Mesendoderm (in vitro differentiated cells): ENCODE data around the gene OR5AR1. TPM values are rescaled to one million over a fixed set of nuclear protein-coding genes. Genes with fewer than 3 reads are reported as not detected.
A peak's percentile ranks its signal among the peaks of the same experiment; 100 is the strongest.

Source experiments
- DNase-seq: peaks from one replicate; pipeline ENCODE4 v3.0.0; 2013
- H2AK5ac ChIP-seq: 2 replicates; pipeline ENCODE4 v1.6.1; 2013; ENCODE audit warnings: low read length, inconsistent platforms
- H2BK120ac ChIP-seq: 2 replicates; pipeline ENCODE4 v1.6.1; 2013; ENCODE audit warnings: low read depth, mild to moderate bottlenecking, low read length, moderate library complexity, mixed read lengths
- H2BK15ac ChIP-seq: replicated peaks from 2 replicates; pipeline ENCODE4 v1.6.1; 2013; ENCODE audit warnings: low read depth, mild to moderate bottlenecking, moderate library complexity
- H2BK5ac ChIP-seq: 2 replicates; pipeline ENCODE4 v1.6.1; 2013; ENCODE audit warnings: low read length, inconsistent platforms
- H3K18ac ChIP-seq: 2 replicates; pipeline ENCODE4 v1.6.1; 2013; ENCODE audit warnings: mild to moderate bottlenecking, low read length, mixed read lengths
- H3K23ac ChIP-seq: one replicate; pipeline ENCODE4 v1.6.1; 2013; ENCODE audit warnings: low read length
- H3K27ac ChIP-seq: 2 replicates; pipeline ENCODE4 v1.5.1; 2013; ENCODE audit warnings: low read depth, mild to moderate bottlenecking, inconsistent platforms, low read length, moderate library complexity
- H3K27me3 ChIP-seq: 2 replicates; pipeline ENCODE4 v1.6.1; 2013; ENCODE audit warnings: low read length, control low read depth, mild to moderate bottlenecking, inconsistent platforms; ENCODE audit not compliant: insufficient read depth, poor library complexity
- H3K36me3 ChIP-seq: 2 replicates; pipeline ENCODE4 v1.6.1; 2013; ENCODE audit warnings: low read length, inconsistent platforms; ENCODE audit not compliant: control insufficient read depth, insufficient read depth
- H3K4ac ChIP-seq: one replicate; pipeline ENCODE4 v1.6.1; 2013; ENCODE audit warnings: low read depth, mild to moderate bottlenecking, low read length, moderate library complexity
- H3K4me1 ChIP-seq: 2 replicates; pipeline ENCODE4 v1.6.1; 2013; ENCODE audit warnings: low read depth, low read length, inconsistent platforms; ENCODE audit not compliant: control insufficient read depth
- H3K4me2 ChIP-seq: 2 replicates; pipeline ENCODE4 v1.6.1; 2013; ENCODE audit warnings: low read length
- H3K4me3 ChIP-seq: 2 replicates; pipeline ENCODE4 v1.5.1; 2013; ENCODE audit warnings: mild to moderate bottlenecking, low read length
- H3K56ac ChIP-seq: one replicate; pipeline ENCODE4 v1.6.1; 2013; ENCODE audit warnings: low read length
- H3K79me1 ChIP-seq: 2 replicates; pipeline ENCODE4 v1.6.1; 2013; ENCODE audit warnings: low read length, inconsistent platforms
- H3K79me2 ChIP-seq: 2 replicates; pipeline ENCODE4 v1.6.1; 2013; ENCODE audit warnings: mild to moderate bottlenecking, low read length; ENCODE audit not compliant: control insufficient read depth, insufficient read depth
- H3K9ac ChIP-seq: 2 replicates; pipeline ENCODE4 v1.6.1; 2013; ENCODE audit warnings: low read length, inconsistent platforms
- H4K5ac ChIP-seq: one replicate; pipeline ENCODE4 v1.6.1; 2013; ENCODE audit warnings: low read length
- H4K8ac ChIP-seq: one replicate; pipeline ENCODE4 v1.6.1; 2013; ENCODE audit warnings: low read depth, mild to moderate bottlenecking, control low read depth, low read length, moderate library complexity
- WGBS: extraction: QIAGEN DNeasy Blood & Tissue Kit; methylation state at CpG from one replicate; pipeline ENCODE4 v1.1.7; 2013; ENCODE audit warnings: low lambda C conversion rate, missing lambda C conversion rate; ENCODE audit not compliant: insufficient coverage; ENCODE audit errors: extremely low coverage; 5-methylcytosine and 5-hydroxymethylcytosine counted together
- polyA plus RNA-seq, 2 experiments: library from polyadenylated mRNA; stranded (reverse); fragments of 200-250 nt; gene quantifications; one replicate each; pipeline ENCODE4 v1.2.3, GENCODE V29; 2013

OR5AR1 gene
- not detected for polyA plus RNA-seq (2013, experiment 1 of 2)
- polyA plus RNA-seq (2013, experiment 2 of 2), result not detected

DNA sequence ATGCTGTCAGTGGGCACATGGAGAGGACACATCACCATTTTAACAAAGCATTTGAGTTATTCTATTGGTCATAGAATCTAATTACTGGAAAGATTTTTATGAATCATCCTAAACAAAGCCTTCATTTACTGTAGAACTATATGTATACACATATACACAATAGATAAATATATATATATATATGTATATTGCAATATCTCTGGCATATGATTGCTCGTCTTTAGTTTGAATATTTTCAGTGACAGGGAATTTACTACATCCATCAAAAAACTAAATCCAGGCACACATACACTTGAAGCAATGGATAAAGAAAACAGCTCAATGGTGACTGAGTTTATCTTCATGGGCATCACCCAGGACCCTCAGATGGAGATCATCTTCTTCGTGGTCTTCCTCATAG lies at the start of gene OR5AR1:
TSS of gene OR5AR1 (plus strand) at position 301 of the 400 bp plus-strand sequence. CDS start at position 301, 0 bp downstream.
- Histone ChIP-seq H3K56ac (no peak within 1 kb of the TSS), H3K27ac (no peak within 1 kb of the TSS), H3K9ac (no peak within 1 kb of the TSS), H2BK15ac (no peak within 1 kb of the TSS), H3K4ac (no peak within 1 kb of the TSS), H3K79me2 (no peaks in the 10 kb centered on the region), H3K23ac (no peak within 1 kb of the TSS), H3K79me1 (no peaks in the 10 kb centered on the region), H3K27me3 (no peaks in the 10 kb centered on the region), H3K18ac (no peak within 1 kb of the TSS), H3K36me3 (no peaks in the 10 kb centered on the region), H2AK5ac (no peak within 1 kb of the TSS), H2BK120ac (no peak within 1 kb of the TSS), H2BK5ac (no peak within 1 kb of the TSS), H4K5ac (no peak within 1 kb of the TSS), H3K4me3 (no peak within 1 kb of the TSS), H3K4me1 (peaks cover 3% of the 10 kb centered on the region), H4K8ac (no peak within 1 kb of the TSS), H3K4me2 (no peak within 1 kb of the TSS)
- DNase-seq, result no peak
- WGBS, result no CpG with 5 or more reads among the region's 2 CpGs

DNA sequence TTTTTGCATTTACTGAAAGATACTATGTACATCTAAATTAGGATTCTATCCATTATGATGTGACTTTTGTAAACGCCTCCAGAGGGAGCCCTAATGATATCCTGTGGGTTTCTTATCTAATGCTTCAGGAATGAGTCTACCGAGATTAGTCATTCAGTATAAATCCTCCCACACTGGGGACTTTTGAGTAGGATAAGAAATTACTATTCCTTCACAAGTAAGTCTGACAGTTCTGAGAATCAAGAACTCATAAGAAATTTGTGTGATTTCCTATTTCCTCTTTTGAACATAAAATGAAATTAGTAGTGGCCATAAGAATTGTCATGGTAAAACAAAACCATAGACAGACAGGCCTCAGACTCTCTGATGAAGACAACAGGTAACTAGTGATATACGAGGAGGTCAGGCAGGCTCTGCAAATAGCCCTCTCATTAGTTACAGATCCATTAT lies 38.8 kb upstream of the OR5AR1 start:
- H3K56ac ChIP-seq, result no peak overlapping the region
- H3K4me1 ChIP-seq, result no peaks in the 10 kb centered on the region
- H4K8ac ChIP-seq, result no peak overlapping the region
- no peak overlapping the region for H2BK15ac ChIP-seq
- no peak overlapping the region for H3K27ac ChIP-seq
- H3K18ac ChIP-seq, result no peak overlapping the region
- H2BK120ac ChIP-seq, result no peak overlapping the region
- WGBS, result no CpG with 5 or more reads among the region's 3 CpGs
- H4K5ac ChIP-seq, result no peak overlapping the region
- H2AK5ac ChIP-seq, result no peak overlapping the region
- no peak overlapping the region for H3K23ac ChIP-seq
- no peak overlapping the region for H3K4me3 ChIP-seq
- H3K36me3 ChIP-seq, result no peaks in the 10 kb centered on the region
- H3K79me1 ChIP-seq, result no peaks in the 10 kb centered on the region
- no peak overlapping the region for H3K4me2 ChIP-seq
- no peak overlapping the region for H3K4ac ChIP-seq
- no peaks in the 10 kb centered on the region for H3K27me3 ChIP-seq
- peak; percentile 91 for DNase-seq
- no peak overlapping the region for H2BK5ac ChIP-seq
- no peaks in the 10 kb centered on the region for H3K79me2 ChIP-seq
- no peak overlapping the region for H3K9ac ChIP-seq

DNA sequence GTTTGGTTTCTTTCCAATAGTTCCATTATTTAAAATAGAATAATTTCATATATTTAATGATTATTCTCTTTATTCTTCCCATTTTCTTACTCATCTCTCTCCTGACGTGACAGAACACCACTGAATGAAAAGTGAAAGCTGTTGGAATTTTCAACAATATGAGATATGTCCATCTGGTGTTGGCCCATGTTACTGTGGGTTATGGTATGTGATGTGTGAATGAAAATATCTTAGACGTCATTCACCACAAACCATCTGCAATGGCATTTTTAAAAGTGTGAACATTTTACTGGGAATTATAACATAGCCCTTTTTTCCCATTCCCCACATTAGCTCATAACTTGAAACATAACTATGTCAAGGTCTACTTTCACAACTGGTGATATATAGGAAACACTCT lies 37.5 kb upstream of the OR5AR1 start:
- Histone ChIP-seq H2BK15ac (no peak overlapping the region), H3K79me1 (no peaks in the 10 kb centered on the region), H2AK5ac (no peak overlapping the region), H4K8ac (no peak overlapping the region), H3K27me3 (no peaks in the 10 kb centered on the region), H3K23ac (no peak overlapping the region), H3K9ac (no peak overlapping the region), H4K5ac (no peak overlapping the region), H3K18ac (no peak overlapping the region), H3K56ac (no peak overlapping the region), H2BK120ac (no peak overlapping the region), H3K27ac (no peak overlapping the region), H3K4me3 (no peak overlapping the region), H3K4ac (no peak overlapping the region), H3K4me2 (no peak overlapping the region), H3K36me3 (no peaks in the 10 kb centered on the region), H3K79me2 (no peaks in the 10 kb centered on the region), H2BK5ac (no peak overlapping the region), H3K4me1 (no peaks in the 10 kb centered on the region)
- DNase-seq, result no peak
- WGBS, result no CpG with 5 or more reads among the region's 2 CpGs

DNA sequence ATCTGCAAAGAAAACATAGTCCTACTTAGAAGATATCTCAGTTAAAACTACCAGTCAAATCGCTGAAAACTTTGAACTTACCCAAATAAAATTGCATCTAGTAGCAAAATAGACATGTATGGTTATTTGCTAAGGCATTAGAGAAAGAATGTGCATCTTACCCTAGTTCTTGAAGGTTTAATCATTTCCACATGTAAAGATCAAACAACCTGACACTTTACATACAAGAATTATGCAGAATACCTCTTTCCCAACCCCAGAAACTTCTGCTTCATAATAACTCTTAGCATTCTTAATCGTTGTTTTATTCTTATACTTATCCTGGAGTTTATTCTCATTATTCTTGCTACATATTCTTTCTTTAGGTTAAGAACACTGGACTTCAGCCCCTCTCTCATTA lies 31.2 kb upstream of the OR5AR1 start:
- no peak overlapping the region for H3K4me3 ChIP-seq
- H4K5ac ChIP-seq, result no peak overlapping the region
- no peaks in the 10 kb centered on the region for H3K27me3 ChIP-seq
- no peaks in the 10 kb centered on the region for H3K36me3 ChIP-seq
- no peak overlapping the region for H3K56ac ChIP-seq
- no peak overlapping the region for H3K9ac ChIP-seq
- no peak overlapping the region for H2AK5ac ChIP-seq
- H3K4me1 ChIP-seq, result no peaks in the 10 kb centered on the region
- H3K79me2 ChIP-seq, result no peaks in the 10 kb centered on the region
- no peak overlapping the region for H3K23ac ChIP-seq
- H2BK15ac ChIP-seq, result no peak overlapping the region
- no peak overlapping the region for H3K18ac ChIP-seq
- WGBS, result no CpG with 5 or more reads among the region's 2 CpGs
- H3K27ac ChIP-seq, result no peak overlapping the region
- no peak overlapping the region for H3K4me2 ChIP-seq
- DNase-seq, result no peak
- no peaks in the 10 kb centered on the region for H3K79me1 ChIP-seq
- no peak overlapping the region for H2BK5ac ChIP-seq
- H2BK120ac ChIP-seq, result no peak overlapping the region
- H3K4ac ChIP-seq, result no peak overlapping the region
- H4K8ac ChIP-seq, result no peak overlapping the region

DNA sequence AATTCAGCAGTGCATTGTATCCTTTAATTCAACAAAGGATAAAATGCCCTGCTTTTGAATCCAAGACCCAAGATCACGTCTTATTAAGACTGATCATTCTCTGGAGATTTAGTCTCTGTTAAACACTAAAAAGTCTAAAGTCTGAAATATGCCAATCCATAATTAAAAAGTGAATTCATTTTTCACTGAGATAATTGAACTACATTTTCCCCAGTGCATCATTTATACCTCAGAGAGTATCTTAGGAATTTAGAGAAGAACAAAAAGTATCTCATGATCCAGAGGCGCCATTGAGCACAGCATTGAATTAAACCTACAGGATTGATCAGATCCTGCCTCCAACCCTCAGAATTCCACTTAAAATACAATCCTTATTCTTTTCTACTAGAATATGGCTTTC lies 26.6 kb upstream of the OR5AR1 start:
- no peaks in the 10 kb centered on the region for H3K36me3 ChIP-seq
- no peak overlapping the region for H4K8ac ChIP-seq
- no peak overlapping the region for H2AK5ac ChIP-seq
- no peak overlapping the region for H2BK120ac ChIP-seq
- H3K4me2 ChIP-seq, result no peak overlapping the region
- H3K56ac ChIP-seq, result no peak overlapping the region
- no peak overlapping the region for H3K4ac ChIP-seq
- H3K18ac ChIP-seq, result no peak overlapping the region
- no peaks in the 10 kb centered on the region for H3K79me1 ChIP-seq
- no peak for DNase-seq
- H3K27ac ChIP-seq, result no peak overlapping the region
- no peak overlapping the region for H4K5ac ChIP-seq
- no peak overlapping the region for H2BK15ac ChIP-seq
- no peak overlapping the region for H3K9ac ChIP-seq
- H3K4me3 ChIP-seq, result no peak overlapping the region
- H2BK5ac ChIP-seq, result no peak overlapping the region
- WGBS, result no CpG with 5 or more reads among the region's 2 CpGs
- H3K23ac ChIP-seq, result no peak overlapping the region
- H3K27me3 ChIP-seq, result no peaks in the 10 kb centered on the region
- H3K79me2 ChIP-seq, result no peaks in the 10 kb centered on the region
- no peaks in the 10 kb centered on the region for H3K4me1 ChIP-seq

DNA sequence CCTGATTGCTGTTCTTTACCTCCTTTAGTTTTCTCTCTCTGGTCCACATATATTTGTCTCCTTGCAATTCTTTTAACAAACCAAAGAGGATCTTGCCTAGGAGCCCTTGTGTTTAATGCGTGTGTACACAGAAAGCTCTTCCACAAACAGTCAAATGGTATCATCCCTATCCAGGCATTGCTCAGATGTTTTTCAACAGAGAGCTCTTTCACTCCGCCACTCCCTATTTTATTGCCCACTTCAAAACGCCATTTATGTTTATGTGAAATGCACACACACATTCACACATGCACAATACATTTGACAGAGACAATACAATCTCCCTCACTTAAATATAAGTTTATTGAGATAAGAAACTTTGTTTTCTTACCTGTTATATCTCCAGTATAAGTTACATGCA lies 26.0 kb upstream of the OR5AR1 start:
- no peak overlapping the region for H3K4me2 ChIP-seq
- no peak for DNase-seq
- H3K27ac ChIP-seq, result no peak overlapping the region
- no peak overlapping the region for H2BK15ac ChIP-seq
- no peak overlapping the region for H3K4ac ChIP-seq
- no peak overlapping the region for H3K4me3 ChIP-seq
- no peak overlapping the region for H2BK5ac ChIP-seq
- no peaks in the 10 kb centered on the region for H3K79me1 ChIP-seq
- no peaks in the 10 kb centered on the region for H3K79me2 ChIP-seq
- no peaks in the 10 kb centered on the region for H3K27me3 ChIP-seq
- H3K36me3 ChIP-seq, result no peaks in the 10 kb centered on the region
- no peak overlapping the region for H2BK120ac ChIP-seq
- no peaks in the 10 kb centered on the region for H3K4me1 ChIP-seq
- H3K23ac ChIP-seq, result no peak overlapping the region
- H3K56ac ChIP-seq, result no peak overlapping the region
- H4K5ac ChIP-seq, result no peak overlapping the region
- no peak overlapping the region for H3K18ac ChIP-seq
- no peak overlapping the region for H2AK5ac ChIP-seq
- H3K9ac ChIP-seq, result no peak overlapping the region
- no CpG with 5 or more reads among the region's 3 CpGs for WGBS
- H4K8ac ChIP-seq, result no peak overlapping the region
